Astrocyte (in vitro differentiated cells and primary cell): ENCODE data around the gene IL25. TPM values are rescaled to one million over a fixed set of nuclear protein-coding genes. Genes with fewer than 3 reads are reported as not detected.

Source experiments
- DNase-seq: peaks from one replicate; pipeline ENCODE4 v3.0.0-alpha.2; 2010; ENCODE audit warnings: low read depth
- FAIRE-seq: peaks from 2 replicates; lab custom pipeline; 2011; peaks lifted over from hg19 to GRCh38; lab: Jason Lieb, UNC
- H2AFZ ChIP-seq: 2 replicates; pipeline ENCODE4 v1.6.0; 2012; ENCODE audit warnings: low read depth, low read length, inconsistent platforms
- H3K27ac ChIP-seq: 2 replicates; pipeline ENCODE4 v1.5.1; 2011; ENCODE audit warnings: low read depth, low read length, inconsistent platforms
- H3K27me3 ChIP-seq: 2 replicates; pipeline ENCODE4 v1.6.0; 2011; ENCODE audit warnings: low read length, inconsistent platforms; ENCODE audit not compliant: insufficient read depth
- H3K36me3 ChIP-seq: 2 replicates; pipeline ENCODE4 v1.5.1; 2011; ENCODE audit warnings: low read length, inconsistent platforms; ENCODE audit not compliant: insufficient read depth
- H3K4me1 ChIP-seq: 2 replicates; pipeline ENCODE4 v1.5.1; 2011; ENCODE audit warnings: low read length, inconsistent platforms; ENCODE audit not compliant: insufficient read depth
- H3K4me2 ChIP-seq: 2 replicates; pipeline ENCODE4 v1.6.0; 2012; ENCODE audit warnings: low read length, inconsistent platforms
- H3K4me3 ChIP-seq: 2 replicates; pipeline ENCODE4 v1.5.1; 2011; ENCODE audit warnings: low read depth, mild to moderate bottlenecking, low read length, inconsistent platforms; ENCODE audit not compliant: insufficient read depth
- H3K79me2 ChIP-seq: 2 replicates; pipeline ENCODE4 v1.6.0; 2012; ENCODE audit warnings: mild to moderate bottlenecking, low read length, inconsistent platforms; ENCODE audit not compliant: insufficient read depth
- H3K9ac ChIP-seq: 2 replicates; pipeline ENCODE4 v1.6.0; 2012; ENCODE audit warnings: mild to moderate bottlenecking, low read length, inconsistent platforms
- H3K9me3 ChIP-seq: 2 replicates; pipeline ENCODE4 v1.5.1; 2012; ENCODE audit warnings: low read depth, mild to moderate bottlenecking, low read length, inconsistent platforms; ENCODE audit not compliant: insufficient read depth
- H4K20me1 ChIP-seq: 2 replicates; pipeline ENCODE4 v1.6.0; 2012; ENCODE audit warnings: low read length, inconsistent platforms; ENCODE audit not compliant: insufficient read depth
- H3K27ac Mint-ChIP-seq: one replicate; pipeline ENCODE4 v1.8.0; 2021; ENCODE audit warnings: mild to moderate bottlenecking, mixed read lengths; ENCODE audit not compliant: unreplicated experiment
- H3K27me3 Mint-ChIP-seq: one replicate; pipeline ENCODE4 v1.8.0; 2021; ENCODE audit warnings: low read depth, mixed read lengths; ENCODE audit not compliant: unreplicated experiment
- H3K36me3 Mint-ChIP-seq: one replicate; pipeline ENCODE4 v1.8.0; 2021; ENCODE audit warnings: low read depth, mixed read lengths; ENCODE audit not compliant: unreplicated experiment
- H3K4me1 Mint-ChIP-seq: one replicate; pipeline ENCODE4 v1.8.0; 2021; ENCODE audit warnings: low read depth, mixed read lengths; ENCODE audit not compliant: unreplicated experiment
- H3K4me3 Mint-ChIP-seq: one replicate; pipeline ENCODE4 v1.8.0; 2021; ENCODE audit warnings: mild to moderate bottlenecking, moderate library complexity, mixed read lengths; ENCODE audit not compliant: unreplicated experiment
- H3K9me3 Mint-ChIP-seq: one replicate; pipeline ENCODE4 v1.8.0; 2021; ENCODE audit warnings: mild to moderate bottlenecking, mixed read lengths; ENCODE audit not compliant: unreplicated experiment
- CTCF ChIP-seq: IDR thresholded peaks from 2 replicates; pipeline ENCODE4 v1.5.1; 2011; ENCODE audit warnings: low read depth, mild to moderate bottlenecking, inconsistent platforms, low read length, moderate library complexity; ENCODE audit not compliant: insufficient read depth
- EZH2 ChIP-seq: IDR thresholded peaks from 2 replicates; pipeline ENCODE4 v1.6.1; 2012; ENCODE audit warnings: mild to moderate bottlenecking, low read length, inconsistent platforms; ENCODE audit not compliant: insufficient read depth
- total RNA-seq: library from RNA; stranded (reverse); gene quantifications from 2 replicates; pipeline ENCODE4 v1.2.1, GENCODE V29; 2021

The IL25 gene
- total RNA-seq, 1 donor from 2014 or later = not detected

GRCh38 chr14:23401291-23401690, 28.7 kb downstream of the IL25 start:
- no peak overlapping the region for H3K4me3 Mint-ChIP-seq
- Histone ChIP-seq H2AFZ (no peak overlapping the region), H4K20me1 (no peaks in the 10 kb centered on the region), H3K4me3 (no peak overlapping the region), H3K36me3 (no peaks in the 10 kb centered on the region), H3K4me2 (no peak overlapping the region), H3K4me1 (no peaks in the 10 kb centered on the region), H3K9ac (no peak overlapping the region), H3K9me3 (no peaks in the 10 kb centered on the region), H3K79me2 (no peaks in the 10 kb centered on the region), H3K27me3 (no peaks in the 10 kb centered on the region), H3K27ac (no peak overlapping the region)
- H3K4me1 Mint-ChIP-seq = no peaks in the 10 kb centered on the region
- peaks cover 77% of the 10 kb centered on the region for H3K27me3 Mint-ChIP-seq
- H3K9me3 Mint-ChIP-seq = peaks cover 16% of the 10 kb centered on the region
- no peaks in the 10 kb centered on the region for H3K36me3 Mint-ChIP-seq
- no peak for FAIRE-seq
- DNase-seq = no peak
- H3K27ac Mint-ChIP-seq = no peak overlapping the region
- TF ChIP-seq CTCF = no peak
- TF ChIP-seq EZH2 = no peak

- Histone ChIP-seq H3K79me2 (no peaks in the 10 kb centered on the region), H3K9me3 (no peaks in the 10 kb centered on the region), H3K36me3 (no peaks in the 10 kb centered on the region), H2AFZ (no peak overlapping the region), H3K27me3 (no peaks in the 10 kb centered on the region), H3K4me3 (no peak overlapping the region), H3K9ac (no peak overlapping the region), H4K20me1 (no peaks in the 10 kb centered on the region), H3K4me2 (no peak overlapping the region), H3K4me1 (no peaks in the 10 kb centered on the region), H3K27ac (no peak overlapping the region)
- no peak for TF ChIP-seq CTCF
- no peak for TF ChIP-seq EZH2
- Mint-ChIP-seq H3K27me3 (peaks cover 76% of the 10 kb centered on the region), H3K4me1 (no peaks in the 10 kb centered on the region), H3K4me3 (no peak overlapping the region), H3K36me3 (no peaks in the 10 kb centered on the region), H3K9me3 (peaks cover 16% of the 10 kb centered on the region), H3K27ac (no peak overlapping the region)
- DNase-seq (no peak), FAIRE-seq (no peak)
Observed at GRCh38 chr14:23402296-23403138, 29.9 kb downstream of the IL25 start.

GRCh38 chr14:23403139-23403438, 30.5 kb downstream of the IL25 start:
- Histone ChIP-seq H3K4me2 (no peak overlapping the region), H3K79me2 (no peaks in the 10 kb centered on the region), H3K4me3 (no peak overlapping the region), H3K27me3 (no peaks in the 10 kb centered on the region), H4K20me1 (no peaks in the 10 kb centered on the region), H3K4me1 (no peaks in the 10 kb centered on the region), H3K27ac (no peak overlapping the region), H3K36me3 (no peaks in the 10 kb centered on the region), H3K9ac (no peak overlapping the region), H3K9me3 (no peaks in the 10 kb centered on the region), H2AFZ (no peak overlapping the region)
- TF ChIP-seq EZH2 (no peak), CTCF (no peak)
- Mint-ChIP-seq H3K36me3 (no peaks in the 10 kb centered on the region), H3K27ac (no peak overlapping the region), H3K4me3 (no peak overlapping the region), H3K4me1 (no peaks in the 10 kb centered on the region), H3K27me3 (peaks cover 76% of the 10 kb centered on the region), H3K9me3 (peaks cover 13% of the 10 kb centered on the region)
- FAIRE-seq (no peak), DNase-seq (no peak)
